Prostate gland (tissue), 2 donors: ENCODE results near the gene UBE3D.

ENCODE experiments used
- CTCF ChIP-seq, 4 experiments: fragments of 200-600 bp in 2 of 4; fragments of 450-650 bp in 2 of 4; sonication (generic) in 2 of 4; IDR thresholded peaks; 1 replicate in 3 of 4; 2 replicates in 1 of 4; pipeline ENCODE4 v1.5.1; 2016 to 2019; ENCODE audit warnings: antibody characterized with exemption in 4 of 4, mild to moderate bottlenecking in 2 of 4, moderate library complexity in 2 of 4
- POLR2A ChIP-seq: fragments of 450-650 bp; IDR thresholded peaks from one replicate; pipeline ENCODE4 v1.6.1; 2016; ENCODE audit warnings: antibody characterized with exemption, mild to moderate bottlenecking
- POLR2AphosphoS5 ChIP-seq: sonication (generic); formaldehyde crosslinking; IDR thresholded peaks from one replicate; pipeline ENCODE4 v1.6.1; 2017; ENCODE audit warnings: antibody characterized with exemption

- no peak for TF ChIP-seq POLR2A
- TF ChIP-seq POLR2AphosphoS5: no peak
- no peak for TF ChIP-seq CTCF (IDR thresholded peaks at IDR 0.05)
These were observed 87.2 kb downstream of the UBE3D start for GRCh38 chr6:82978362-82978945.
